ENCODE measurements around the gene CKAP2.
"Not testable (repeated sequence)": the region's sequence is repeated elsewhere in the genome, so short reads cannot be mapped to it uniquely, and the experiment has no call there.

Gene CKAP2

DNA sequence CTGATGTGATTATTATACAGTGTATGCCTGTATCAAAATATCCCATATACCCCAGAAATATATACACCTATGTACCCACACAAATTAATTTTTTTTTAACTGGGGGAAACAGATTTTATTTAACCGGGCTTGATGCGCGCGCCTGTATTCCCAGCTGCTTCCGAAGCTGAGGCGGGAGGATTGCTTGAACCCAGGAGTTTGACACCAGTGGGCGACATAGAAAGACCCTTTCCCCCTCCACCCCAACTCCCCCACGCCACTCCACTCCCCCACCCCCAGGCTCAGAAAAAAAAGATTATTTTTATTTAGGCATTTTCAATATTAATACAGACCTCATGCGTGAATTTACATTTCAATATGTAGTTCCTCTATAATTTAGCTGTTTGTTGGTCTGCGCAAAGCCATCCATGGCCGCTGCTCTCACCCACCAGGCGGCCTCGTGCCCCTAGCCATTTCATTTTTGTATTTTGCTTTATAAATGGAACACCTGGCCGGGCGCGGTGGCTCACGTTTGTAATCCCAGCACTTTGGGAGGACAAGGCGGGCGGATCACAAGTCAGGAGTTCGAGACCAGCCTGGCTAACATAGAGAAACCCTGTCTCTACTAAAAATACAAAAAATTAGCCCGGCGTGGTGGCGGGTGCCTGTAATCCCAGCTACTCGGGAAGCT is 4.0 kb upstream of the CKAP2 start:
- in situ Hi-C loops (cut with MboI; ENCODE audit: low sequenced_read_pairs): no loop called here

DNA sequence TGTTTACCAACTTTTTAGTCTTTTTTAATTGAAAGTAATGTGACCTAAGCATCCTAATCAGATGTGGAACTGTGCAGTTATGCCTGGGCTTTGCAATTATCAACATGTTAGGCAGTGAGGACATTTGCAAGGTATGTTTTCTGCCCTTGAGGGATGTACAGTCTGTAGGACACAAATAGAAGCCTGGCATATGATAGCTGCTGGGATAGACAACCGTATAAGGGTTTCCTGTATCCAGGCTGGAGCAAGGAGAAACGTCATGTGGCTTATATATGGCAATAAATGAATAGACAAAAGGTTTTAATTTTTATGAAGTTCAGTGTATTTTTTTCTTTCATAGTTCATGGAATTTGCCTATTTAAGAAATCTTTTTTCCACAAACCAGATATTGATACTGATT is 2.8 kb upstream of the CKAP2 start:
- in situ Hi-C loops (cut with MboI; ENCODE audit: low sequenced_read_pairs): no loop called here

DNA sequence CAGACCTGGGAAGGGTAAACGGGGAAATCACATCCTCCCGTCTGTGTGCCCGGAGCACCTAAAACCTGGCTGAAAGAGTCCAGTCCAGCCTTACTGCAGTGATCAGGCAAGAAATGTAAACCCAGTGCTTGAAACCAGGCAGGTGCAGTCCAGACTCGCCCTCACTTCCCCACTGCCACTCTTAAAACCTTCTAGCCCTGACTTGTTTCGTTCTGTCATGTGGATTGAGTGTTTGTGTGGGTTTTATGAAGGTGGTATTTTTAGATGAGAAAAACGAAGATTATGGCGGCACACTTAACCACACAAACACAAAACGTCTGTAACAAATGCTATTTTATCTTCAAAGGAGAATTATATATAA is 839 bp upstream of the CKAP2 start:
- in situ Hi-C loops (cut with MboI; ENCODE audit: low sequenced_read_pairs): no loop called here

DNA sequence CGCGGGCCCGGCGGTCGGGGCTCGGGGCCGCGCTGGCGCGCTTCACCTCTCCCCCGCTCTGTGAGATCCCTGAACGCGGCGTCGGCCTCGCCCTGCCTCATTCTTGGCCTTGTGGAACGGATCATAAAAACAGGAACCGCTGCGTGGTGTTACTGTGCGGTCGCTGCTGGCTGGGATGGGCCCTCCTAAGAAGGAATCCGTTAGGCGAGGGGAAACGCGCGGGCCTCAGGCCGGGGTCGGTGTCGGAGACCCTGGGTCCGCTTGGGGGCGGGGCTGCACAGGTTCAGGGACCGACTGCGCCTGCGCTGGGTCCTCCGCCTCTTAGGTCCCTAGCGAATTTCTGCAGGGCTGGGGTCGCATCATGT is 381 bp downstream of the CKAP2 start:
- in situ Hi-C loops (cut with MboI; ENCODE audit: low sequenced_read_pairs): no loop called here

DNA sequence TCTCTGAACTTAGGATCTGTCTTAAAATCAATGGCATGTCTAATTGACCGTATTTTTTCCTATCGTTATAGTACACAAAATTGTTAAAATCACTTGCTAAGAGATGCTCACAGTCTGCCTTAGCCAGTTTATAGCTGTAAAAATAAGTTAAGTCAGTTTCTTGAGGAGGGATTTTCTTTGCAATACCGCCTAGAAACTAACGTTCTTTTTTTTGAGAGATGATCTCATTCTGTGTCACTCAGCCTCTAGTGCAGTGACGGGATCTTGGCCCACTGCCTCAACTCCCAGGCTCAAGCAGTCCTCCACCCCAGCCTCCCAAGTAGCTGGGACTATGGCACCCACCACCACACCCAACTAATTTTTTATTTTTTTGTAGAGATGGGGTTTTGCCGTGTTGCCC is 4.4 kb downstream of the CKAP2 start:
- in situ Hi-C loops (cut with MboI; ENCODE audit: low sequenced_read_pairs): no loop called here

DNA sequence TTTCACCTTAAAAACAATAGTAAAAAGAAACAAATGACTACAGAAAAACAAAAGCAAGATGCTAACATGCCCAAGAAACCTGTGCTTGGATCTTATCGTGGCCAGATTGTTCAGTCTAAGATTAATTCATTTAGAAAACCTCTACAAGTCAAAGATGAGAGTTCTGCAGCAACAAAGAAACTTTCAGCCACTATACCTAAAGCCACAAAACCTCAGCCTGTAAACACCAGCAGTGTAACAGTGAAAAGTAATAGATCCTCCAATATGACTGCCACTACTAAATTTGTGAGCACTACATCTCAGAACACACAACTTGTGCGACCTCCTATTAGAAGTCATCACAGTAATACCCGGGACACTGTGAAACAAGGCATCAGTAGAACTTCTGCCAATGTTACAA is 6.0 kb downstream of the CKAP2 start:
- in situ Hi-C loops (cut with MboI; ENCODE audit: low sequenced_read_pairs): no loop called here

DNA sequence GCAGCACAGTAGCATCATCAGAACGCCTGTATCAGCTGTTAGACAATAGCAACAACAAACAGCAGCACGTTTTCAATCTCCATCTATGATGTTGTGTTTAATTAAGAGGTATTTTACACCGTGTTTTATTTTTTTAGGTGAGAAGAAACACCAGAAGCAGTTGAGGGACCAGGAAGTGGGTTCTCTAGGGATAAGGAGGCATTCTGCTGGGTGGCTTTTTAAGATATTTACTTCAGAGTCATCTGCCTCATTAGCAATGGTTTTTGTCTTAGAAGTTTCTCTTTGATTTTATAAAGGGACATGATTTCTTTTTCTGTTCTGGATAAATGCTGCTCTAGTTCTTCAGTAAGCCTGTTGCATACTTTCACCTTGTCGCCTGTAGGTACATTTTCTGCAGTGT is 8.2 kb downstream of the CKAP2 start:
- in situ Hi-C loops (cut with MboI; ENCODE audit: low sequenced_read_pairs): no loop called here

DNA sequence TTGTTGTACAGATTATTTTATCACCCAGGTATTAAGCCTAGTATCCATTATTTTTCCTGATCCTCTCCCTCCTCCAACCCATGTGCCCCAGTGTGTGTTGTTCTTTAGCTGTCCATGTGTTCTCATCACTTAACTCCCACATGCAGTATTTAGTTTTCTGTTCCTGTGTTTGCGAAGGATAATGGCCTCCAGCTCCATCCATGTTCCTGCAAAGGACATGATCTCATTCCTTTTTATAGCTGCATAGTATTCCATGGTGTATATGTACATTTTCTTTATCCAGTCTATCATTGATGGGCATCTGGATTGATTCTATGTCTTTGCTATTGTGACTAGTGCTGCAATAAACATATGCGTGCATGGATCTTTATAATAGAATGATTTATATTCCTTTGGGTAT is 13.2 kb downstream of the CKAP2 start:
- in situ Hi-C loops (cut with MboI; ENCODE audit: low sequenced_read_pairs): not testable (repeated sequence)

DNA sequence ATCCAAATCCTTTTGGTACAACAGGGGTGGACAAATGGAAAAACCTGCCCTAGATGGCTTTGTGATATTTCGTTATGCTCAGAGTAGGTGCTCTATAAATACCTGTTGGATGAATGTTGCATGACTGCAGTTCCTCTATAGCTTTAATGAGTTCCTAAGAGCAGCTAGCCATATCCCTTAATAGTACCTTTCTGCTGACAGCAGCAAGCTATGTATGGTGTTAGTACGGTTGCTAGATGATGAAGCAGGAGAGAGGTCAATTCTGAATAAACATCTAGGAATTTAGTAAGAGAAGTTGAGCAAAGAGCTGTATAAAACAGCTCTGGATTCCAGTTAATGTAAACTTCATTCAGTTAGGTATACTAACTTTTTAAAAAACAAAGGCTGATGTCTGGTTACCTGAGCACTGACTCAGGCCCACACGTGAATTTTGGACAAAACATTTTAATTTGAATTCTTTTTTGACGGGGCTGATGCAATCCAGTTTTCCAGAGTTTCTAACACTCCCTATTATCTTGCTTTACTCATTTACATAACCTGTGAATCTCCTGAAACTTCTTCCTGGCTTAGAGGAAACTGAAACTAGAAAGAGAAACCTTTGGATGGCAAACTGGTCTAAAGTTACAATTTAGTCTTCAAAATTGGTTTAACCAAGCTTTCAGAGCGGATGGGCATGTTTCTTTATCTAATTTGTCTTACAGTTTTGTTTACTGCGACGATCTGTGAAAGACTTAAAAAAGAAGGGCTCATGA is 25.6 kb downstream of the CKAP2 start:
- in situ Hi-C loops (cut with MboI; ENCODE audit: low sequenced_read_pairs): not testable (repeated sequence)

DNA sequence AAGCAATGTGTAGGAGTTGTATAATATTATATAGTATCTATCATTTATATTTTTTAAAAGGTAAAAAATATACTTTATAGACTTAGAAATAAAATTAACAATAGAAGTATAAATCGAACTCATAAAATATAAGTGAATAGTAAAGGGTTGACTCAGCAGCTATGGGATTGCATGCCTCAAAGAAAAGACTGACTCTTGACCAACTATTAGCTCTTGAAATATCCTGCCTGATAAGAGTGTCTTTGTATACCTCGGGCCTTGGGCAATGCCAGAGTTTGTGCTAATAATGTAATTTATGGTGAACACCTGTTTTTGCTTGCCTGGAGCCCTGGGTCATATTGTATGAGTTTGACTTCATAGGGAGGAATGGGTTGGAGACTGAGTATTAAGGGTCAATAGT is 31.8 kb downstream of the CKAP2 start:
- in situ Hi-C loops (cut with MboI; ENCODE audit: low sequenced_read_pairs): not testable (repeated sequence)

DNA sequence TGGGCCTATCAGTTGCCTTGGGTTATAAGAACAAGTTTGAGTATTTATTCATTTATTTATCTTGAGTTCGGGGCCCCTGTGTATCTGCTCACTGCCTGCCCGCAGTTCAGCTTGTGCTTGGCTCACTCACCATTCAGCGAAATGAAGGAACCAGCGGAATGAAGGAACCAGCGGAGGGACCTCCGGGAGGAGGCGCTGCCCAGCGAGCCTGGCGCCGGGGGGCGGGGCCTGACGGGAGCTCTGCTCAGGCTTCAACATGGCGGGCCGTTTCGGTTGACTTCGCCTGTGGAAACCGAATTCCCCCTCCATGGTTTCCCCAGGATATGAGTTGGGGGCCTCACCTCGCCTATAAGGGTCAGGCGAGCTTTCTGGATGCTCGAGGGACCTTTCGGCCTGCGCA is 33.5 kb downstream of the CKAP2 start:
- in situ Hi-C loops (cut with MboI; ENCODE audit: low sequenced_read_pairs): not testable (repeated sequence)

DNA sequence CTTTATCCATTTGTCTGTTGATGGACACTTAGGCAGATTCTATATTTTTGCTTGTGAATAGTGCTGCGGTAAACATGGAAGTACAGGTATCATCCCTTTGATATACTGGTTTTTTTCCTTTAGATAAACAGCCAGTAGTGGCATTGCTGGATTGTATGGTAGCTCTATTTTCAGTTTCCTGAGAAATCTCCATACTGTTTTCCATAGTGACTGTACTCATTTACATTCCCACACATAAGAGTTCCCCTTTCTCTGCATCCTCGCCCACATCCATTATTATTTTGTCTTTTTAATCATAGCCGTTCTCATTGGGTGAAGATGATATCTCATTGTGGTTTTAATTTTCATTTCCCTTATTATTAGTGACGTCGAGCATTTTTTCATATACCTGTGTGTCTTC is 35.7 kb downstream of the CKAP2 start:
- in situ Hi-C loops (cut with MboI; ENCODE audit: low sequenced_read_pairs): not testable (repeated sequence)

DNA sequence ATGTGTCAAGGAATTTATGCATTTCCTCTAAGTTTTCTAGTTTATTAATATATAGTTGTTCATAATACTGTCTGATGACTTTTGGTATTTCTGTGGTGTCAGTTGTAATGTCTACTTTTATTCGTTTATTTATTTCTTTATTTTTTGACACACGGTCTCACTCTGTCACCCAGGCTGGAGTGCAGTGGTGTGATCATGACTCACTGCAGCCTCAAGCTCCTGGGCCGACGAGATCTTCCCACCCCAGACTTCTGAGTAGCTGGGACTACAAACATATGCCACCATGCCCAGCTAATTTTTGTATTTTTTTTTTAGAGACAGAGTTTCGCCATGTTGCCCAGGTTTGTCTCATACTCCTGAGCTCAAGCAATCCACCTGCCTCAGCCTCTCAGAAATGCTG is 39.0 kb downstream of the CKAP2 start:
- in situ Hi-C loops (cut with MboI; ENCODE audit: low sequenced_read_pairs): not testable (repeated sequence)

DNA sequence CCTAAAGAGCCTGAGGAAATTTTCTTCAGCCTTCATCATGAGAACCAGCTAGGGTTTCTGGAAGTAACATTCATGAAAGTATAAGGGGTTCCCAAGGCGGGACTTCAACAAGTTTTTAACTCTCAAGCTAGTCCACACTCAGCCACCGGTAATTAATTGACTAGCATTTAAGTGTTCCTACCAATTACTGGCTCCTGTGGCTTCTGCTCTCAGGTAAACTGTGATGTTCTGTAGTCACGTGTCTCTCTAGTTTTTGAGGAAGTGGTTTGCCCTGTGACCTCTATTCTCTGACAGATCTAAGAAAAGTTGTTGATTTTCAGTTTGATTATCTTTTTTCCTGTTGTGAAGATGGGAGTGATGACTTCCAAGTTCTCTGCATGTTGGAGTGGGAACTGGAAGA is 42.7 kb downstream of the CKAP2 start:
- in situ Hi-C loops (cut with MboI; ENCODE audit: low sequenced_read_pairs): not testable (repeated sequence)

DNA sequence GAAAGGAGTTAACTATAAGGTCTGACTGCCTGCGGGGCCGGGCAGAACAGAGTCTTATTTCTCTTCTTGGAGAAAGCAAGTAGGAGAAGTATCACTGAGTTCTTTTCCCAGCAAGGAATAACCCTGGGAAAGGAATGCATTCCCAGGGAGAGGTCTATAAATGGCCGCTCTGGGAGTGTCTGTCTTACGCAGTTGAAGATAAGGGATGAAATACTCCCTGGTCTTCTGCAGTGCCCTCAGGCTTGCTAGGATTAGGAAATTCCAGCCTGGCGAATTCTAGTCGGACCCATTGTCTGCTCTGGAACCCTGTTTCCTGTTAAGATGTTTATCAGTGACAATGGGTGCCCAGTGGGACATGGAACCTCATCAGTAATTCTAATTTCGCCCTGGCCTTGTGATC is 47.0 kb downstream of the CKAP2 start:
- in situ Hi-C loops (cut with MboI; ENCODE audit: low sequenced_read_pairs): not testable (repeated sequence)

DNA sequence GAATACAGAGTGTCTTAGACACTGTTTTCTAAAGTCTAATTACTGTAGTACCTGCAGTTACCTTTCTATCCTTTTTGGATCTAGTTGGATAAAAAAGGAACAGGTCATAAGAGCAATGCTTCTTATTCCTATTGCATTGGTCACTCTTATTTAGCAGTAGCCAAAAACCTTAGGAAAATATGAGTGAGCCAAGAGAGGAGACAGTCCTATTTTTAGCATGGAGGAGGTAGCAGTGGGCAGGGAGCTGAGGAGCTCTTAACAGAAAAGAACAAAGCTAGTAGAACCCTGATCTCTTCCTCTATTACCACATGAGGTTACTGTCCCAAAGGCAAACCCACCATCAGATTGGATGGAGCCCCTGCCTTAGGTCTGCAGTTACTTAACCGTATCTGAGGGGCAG is 50.6 kb downstream of the CKAP2 start:
- in situ Hi-C loops (cut with MboI; ENCODE audit: low sequenced_read_pairs): not testable (repeated sequence)

DNA sequence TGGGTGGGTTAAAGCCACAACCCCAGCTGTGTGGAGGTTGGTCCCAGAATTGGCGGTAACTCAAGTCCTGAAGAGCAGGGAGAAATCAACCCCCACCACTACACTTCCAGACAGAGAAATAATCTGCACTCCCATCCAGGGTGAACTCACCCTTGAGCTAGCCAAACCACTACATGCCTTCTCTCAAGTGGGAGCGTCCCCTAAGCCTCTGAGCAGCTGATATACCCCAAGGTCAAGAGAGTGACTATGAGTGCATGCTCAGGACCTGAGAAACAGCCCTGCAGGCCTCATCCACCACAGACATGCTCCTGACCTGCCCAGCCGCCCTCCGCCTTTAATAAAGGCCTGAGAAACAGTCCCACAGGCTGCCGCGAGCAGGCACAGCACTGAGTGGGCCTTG is 54.3 kb downstream of the CKAP2 start:
- in situ Hi-C loops (cut with MboI; ENCODE audit: low sequenced_read_pairs): not testable (repeated sequence)

DNA sequence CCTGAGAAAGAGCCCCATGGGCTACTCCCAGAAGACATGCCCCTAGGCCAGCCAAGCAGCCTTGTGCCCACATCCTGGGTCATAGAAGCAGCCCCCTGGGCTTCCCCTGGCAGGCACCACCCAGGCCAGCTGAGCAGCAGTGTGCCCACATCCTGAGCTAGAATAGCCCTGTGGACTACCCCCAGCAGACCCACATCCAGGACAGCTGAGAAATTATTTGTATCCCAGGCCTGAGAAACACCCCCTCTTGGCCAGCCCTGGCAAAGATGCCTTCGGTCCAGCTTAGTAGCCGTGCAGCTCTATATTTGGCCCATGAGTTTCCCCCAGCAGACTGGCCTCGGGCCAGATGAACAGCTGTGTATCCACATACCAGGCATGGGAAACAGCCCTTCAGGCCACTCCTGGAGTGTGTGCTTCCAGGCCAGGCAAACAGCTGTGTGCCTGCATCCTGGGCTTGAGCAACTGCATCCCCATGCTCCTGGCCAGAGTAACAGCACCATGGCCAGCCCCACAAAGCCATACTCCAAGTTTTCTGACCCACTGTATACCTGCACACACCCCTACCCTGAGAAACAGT is 55.0 kb downstream of the CKAP2 start:
- in situ Hi-C loops (cut with MboI; ENCODE audit: low sequenced_read_pairs): not testable (repeated sequence)

DNA sequence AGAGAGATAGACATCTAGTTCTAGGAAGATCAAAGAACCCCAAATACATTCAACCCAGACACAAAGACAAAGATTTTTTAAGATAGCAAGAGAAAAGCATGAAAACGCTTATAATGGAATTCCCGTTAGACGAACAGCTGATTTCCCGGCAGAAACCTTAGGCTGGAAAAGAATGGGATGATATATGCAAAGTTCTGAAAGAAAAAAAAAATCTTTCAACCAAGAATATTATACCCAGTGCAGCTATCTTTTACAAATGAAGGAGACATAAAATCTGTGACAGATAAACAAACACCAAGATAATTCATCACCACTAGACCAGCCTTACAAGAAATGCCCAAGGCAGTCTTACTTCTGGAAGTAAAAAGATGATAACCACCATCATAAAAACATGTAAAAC is 56.3 kb downstream of the CKAP2 start:
- in situ Hi-C loops (cut with MboI; ENCODE audit: low sequenced_read_pairs): not testable (repeated sequence)

DNA sequence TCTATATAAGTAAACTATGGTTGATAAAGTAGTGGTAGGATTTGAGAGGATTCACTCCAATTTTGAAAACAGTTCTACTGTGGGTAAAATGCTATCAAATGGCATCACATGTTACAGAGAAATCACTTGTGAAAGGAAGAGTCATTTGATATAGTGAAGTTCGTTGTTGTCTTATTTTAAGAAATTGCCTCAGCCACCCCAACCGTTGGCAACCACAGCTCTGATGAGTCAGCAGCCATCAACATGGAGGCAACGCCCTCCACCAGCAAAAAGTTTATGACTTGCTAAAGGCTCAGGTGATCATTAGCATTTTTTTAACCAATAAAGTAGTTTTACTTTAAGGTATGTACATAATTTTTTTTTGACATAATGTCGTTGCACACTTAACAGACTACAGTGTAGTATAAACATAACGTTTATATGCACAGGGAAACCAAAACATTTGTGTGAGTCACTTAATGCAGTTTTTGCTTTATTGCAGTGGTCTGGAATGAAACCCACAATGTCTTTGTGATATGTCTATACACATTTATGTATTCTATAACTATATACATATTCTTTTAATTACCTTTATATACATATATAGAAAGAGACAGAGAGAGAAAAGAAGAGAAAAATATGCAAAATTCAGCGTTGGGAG is 58.8 kb downstream of the CKAP2 start:
- in situ Hi-C loops (cut with MboI; ENCODE audit: low sequenced_read_pairs): not testable (repeated sequence)

DNA sequence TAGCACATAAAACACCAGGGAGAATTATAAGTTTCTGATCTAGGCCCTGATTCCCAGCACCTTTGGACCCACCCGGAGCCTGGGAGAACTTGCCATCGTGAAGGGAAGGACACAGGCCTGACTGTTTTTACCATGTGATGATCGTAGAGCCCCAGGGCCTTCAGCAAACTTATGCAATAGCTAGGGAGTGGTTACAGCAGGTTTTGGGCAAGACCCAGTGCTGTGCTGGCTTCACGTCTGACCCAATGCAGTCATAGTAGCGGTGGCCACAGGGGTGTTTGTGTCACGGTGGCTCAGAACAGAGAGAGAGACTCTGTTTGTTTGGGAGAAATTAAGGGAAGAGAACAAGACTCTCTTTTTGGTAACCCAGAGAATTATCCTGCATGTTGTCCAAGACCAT is 68.0 kb downstream of the CKAP2 start:
- in situ Hi-C loops (cut with MboI; ENCODE audit: low sequenced_read_pairs): not testable (repeated sequence)
